A549 (cell line): ENCODE results near the gene C5orf15.

Experiments used
- CHD2 ChIP-seq: fragments of 150-350 bp; IDR thresholded peaks from 2 replicates; pipeline ENCODE4 v1.6.1; 2014; ENCODE audit warnings: low read length; ENCODE audit not compliant: partially characterized antibody
- CTCF ChIP-seq: fragments of >200 bp; sonication (Bioruptor Twin); formaldehyde crosslinking; IDR thresholded peaks from 3 replicates; pipeline ENCODE4 v1.5.1; 2016
- FOXS1 ChIP-seq: fragments of 250-450 bp; sonication (Bioruptor Pico); IDR thresholded peaks from 2 replicates; pipeline ENCODE4 v1.5.0; 2020; ENCODE audit warnings: mild to moderate bottlenecking, moderate library complexity
- KDM1A ChIP-seq: fragments of 200-600 bp; sonication (generic); IDR thresholded peaks from 2 replicates; pipeline ENCODE4 v1.6.1; 2016; ENCODE audit warnings: low read depth, mild to moderate bottlenecking
- KDM5A ChIP-seq: fragments of 200-600 bp; sonication (generic); IDR thresholded peaks from 2 replicates; pipeline ENCODE4 v1.6.1; 2016; ENCODE audit warnings: antibody characterized with exemption, mild to moderate bottlenecking
- MYC ChIP-seq: IDR thresholded peaks from 2 replicates; pipeline ENCODE4 v1.6.1; 2012; ENCODE audit warnings: mild to moderate bottlenecking, inconsistent platforms, low read length, improper control_type of control experiment, borderline replicate concordance
- PBX3 ChIP-seq: IDR thresholded peaks from 2 replicates; pipeline ENCODE4 v1.6.1; 2012
- PHF8 ChIP-seq: fragments of 200-600 bp; sonication (generic); IDR thresholded peaks from 2 replicates; pipeline ENCODE4 v1.6.1; 2016; ENCODE audit warnings: low read depth, mild to moderate bottlenecking, antibody characterized with exemption, moderate library complexity, borderline replicate concordance
- POLR2AphosphoS2 ChIP-seq: conservative IDR thresholded peaks from 2 replicates; pipeline ENCODE4 v1.6.1; 2012; ENCODE audit warnings: low read length, improper control_type of control experiment, inconsistent platforms
- RAD21 ChIP-seq, 2 experiments: fragments of >200 bp in 1 of 2; sonication (Bioruptor Twin) in 1 of 2; formaldehyde crosslinking in 1 of 2; IDR thresholded peaks in 1 of 2; conservative IDR thresholded peaks in 1 of 2; 2 replicates in 1 of 2; 3 replicates in 1 of 2; pipeline ENCODE4 v1.6.1; 2012 to 2018; ENCODE audit warnings: inconsistent platforms in 1 of 2
- RCOR1 ChIP-seq: fragments of 150-350 bp; IDR thresholded peaks from 2 replicates; pipeline ENCODE4 v1.6.1; 2014; ENCODE audit warnings: antibody characterized with exemption, low read length, low read depth
- RFX5 ChIP-seq: fragments of 450-650 bp; IDR thresholded peaks from 2 replicates; pipeline ENCODE4 v1.7.1; 2014; ENCODE audit warnings: antibody characterized with exemption, mild to moderate bottlenecking, moderate library complexity

- TF ChIP-seq CTCF = no peak
- no peak for TF ChIP-seq FOXS1 (CRISPR knock-in tag)
- TF ChIP-seq KDM5A = no peak
- TF ChIP-seq PHF8 = no peak
- TF ChIP-seq PBX3 = no peak
- TF ChIP-seq RAD21 (conservative IDR thresholded peaks at IDR 0.05 in 1 of 2, IDR thresholded peaks at IDR 0.05 in 1 of 2) = no peak
- no peak for TF ChIP-seq CHD2
- TF ChIP-seq MYC = no peak
- no peak for TF ChIP-seq RCOR1
- TF ChIP-seq KDM1A = no peak
- TF ChIP-seq POLR2AphosphoS2 = no peak
- no peak for TF ChIP-seq RFX5
Measured at GRCh38 chr5:133983674-133984073, 15.2 kb upstream of the C5orf15 start.
